ENCODE data around the gene CTTN.

Gene CTTN

DNA sequence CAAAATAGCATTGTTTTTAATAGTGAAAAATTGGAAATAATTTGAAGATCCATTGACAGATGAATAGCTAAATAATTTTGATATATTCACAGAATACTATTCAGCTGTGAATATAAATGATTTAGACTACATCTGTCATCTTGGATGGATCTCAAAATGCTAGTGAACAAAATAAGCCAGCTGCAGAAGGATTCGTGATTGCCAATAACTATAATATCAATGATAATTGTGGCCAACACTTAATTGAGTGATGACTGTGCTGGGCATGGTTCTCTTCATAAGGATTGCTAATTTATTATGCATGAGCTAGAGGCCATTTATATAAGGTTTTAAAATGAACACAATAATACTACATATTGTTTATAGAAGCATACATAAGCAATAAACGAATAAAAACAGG lies 60.4 kb downstream of the CTTN start:
- no peak for DNase-seq (ENCODE audit: extremely low read depth, low read depth)
- TF ChIP-seq, protein P1, sequence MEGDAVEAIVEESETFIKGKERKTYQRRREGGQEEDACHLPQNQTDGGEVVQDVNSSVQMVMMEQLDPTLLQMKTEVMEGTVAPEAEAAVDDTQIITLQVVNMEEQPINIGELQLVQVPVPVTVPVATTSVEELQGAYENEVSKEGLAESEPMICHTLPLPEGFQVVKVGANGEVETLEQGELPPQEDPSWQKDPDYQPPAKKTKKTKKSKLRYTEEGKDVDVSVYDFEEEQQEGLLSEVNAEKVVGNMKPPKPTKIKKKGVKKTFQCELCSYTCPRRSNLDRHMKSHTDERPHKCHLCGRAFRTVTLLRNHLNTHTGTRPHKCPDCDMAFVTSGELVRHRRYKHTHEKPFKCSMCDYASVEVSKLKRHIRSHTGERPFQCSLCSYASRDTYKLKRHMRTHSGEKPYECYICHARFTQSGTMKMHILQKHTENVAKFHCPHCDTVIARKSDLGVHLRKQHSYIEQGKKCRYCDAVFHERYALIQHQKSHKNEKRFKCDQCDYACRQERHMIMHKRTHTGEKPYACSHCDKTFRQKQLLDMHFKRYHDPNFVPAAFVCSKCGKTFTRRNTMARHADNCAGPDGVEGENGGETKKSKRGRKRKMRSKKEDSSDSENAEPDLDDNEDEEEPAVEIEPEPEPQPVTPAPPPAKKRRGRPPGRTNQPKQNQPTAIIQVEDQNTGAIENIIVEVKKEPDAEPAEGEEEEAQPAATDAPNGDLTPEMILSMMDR (IDR thresholded peaks at IDR 0.05; ENCODE audit: low read depth, low read length): no peak

GRCh38 chr11:70460111-70460510 lies 61.8 kb downstream of the CTTN start:
- TF ChIP-seq, protein P1 (IDR thresholded peaks at IDR 0.05; ENCODE audit: low read depth, low read length): no peak
- DNase-seq (ENCODE audit: extremely low read depth, low read depth): no peak

DNA sequence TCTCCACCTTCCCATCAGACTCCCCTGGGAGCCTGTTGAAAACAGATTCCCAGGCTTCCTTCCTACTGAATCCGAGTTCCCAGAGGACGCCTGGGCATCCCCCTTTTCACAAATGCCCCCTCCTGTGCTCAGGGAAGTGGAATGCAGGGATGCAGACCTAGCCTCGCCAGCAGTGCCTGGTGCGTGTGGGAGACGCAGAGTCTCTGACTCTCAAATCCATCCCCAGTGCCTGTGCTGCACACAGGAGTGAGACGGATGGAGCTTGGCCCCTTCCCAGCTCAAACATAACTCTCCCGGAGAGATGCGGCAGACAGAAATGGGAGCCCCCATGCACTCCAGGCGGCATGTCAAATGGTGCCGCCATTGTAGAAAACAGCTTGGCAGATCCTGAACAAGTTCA lies 62.6 kb downstream of the CTTN start:
- no peak for DNase-seq (ENCODE audit: extremely low read depth, low read depth)
- TF ChIP-seq, protein P1 (IDR thresholded peaks at IDR 0.05; ENCODE audit: low read depth, low read length): no peak

DNA sequence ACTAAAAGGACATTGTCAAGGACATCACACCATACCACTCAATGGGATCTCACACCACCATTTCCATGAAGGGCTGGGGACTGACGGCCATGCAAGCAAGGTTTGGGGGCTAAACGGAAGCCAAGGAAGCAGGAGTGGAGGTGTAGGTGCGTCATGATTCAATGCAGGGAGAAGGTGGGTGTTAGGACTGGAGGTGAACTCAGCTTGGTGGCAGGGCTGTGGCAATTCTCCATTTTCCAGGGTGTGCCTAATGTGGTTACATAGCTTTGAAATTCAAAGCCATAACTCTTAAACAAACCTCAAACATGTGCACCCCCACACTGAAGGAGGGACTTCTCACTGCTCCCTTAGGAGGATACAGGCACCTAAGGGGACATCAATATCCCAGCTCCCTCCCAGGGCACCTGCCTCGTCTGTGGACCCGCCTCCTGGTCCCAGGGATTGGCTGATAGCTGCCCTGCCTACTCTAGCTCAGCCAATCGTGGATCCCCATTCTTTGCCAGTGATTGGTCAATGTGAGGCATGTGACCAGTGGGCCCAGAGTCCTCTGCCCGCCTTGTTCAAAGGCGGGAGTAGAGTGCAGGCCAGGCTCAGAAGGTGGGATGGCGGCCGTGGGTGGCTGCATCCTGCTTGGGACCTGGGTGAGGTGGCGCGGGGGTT lies 64.6 kb downstream of the CTTN start:
- TF ChIP-seq, protein P1 (IDR thresholded peaks at IDR 0.05; ENCODE audit: low read depth, low read length): no peak
- DNase-seq (ENCODE audit: extremely low read depth, low read depth): no peak

- no peak for DNase-seq (ENCODE audit: extremely low read depth, low read depth)
- TF ChIP-seq, protein P1 (IDR thresholded peaks at IDR 0.05; ENCODE audit: low read depth, low read length): no peak
Observed at GRCh38 chr11:70463478-70464255, 65.3 kb downstream of the CTTN start.

GRCh38 chr11:70464509-70465361 lies 66.4 kb downstream of the CTTN start:
- DNase-seq (ENCODE audit: extremely low read depth, low read depth): no peak
- TF ChIP-seq, protein P1 (IDR thresholded peaks at IDR 0.05; ENCODE audit: low read depth, low read length): no peak
